Forelimb muscle (tissue), 1 donor: ENCODE data around the gene BBS9. TPM values are rescaled to one million over a fixed set of nuclear protein-coding genes. Genes with fewer than 3 reads are reported as not detected.
A peak's percentile ranks its signal among the peaks of the same experiment; 100 is the strongest.
"Not testable (repeated sequence)": the region's sequence is repeated elsewhere in the genome, so short reads cannot be mapped to it uniquely, and the experiment has no call there.

Experiments used
- DNase-seq: peaks from one replicate; pipeline ENCODE4 v3.0.0-alpha.2; 2013; ENCODE audit warnings: low read depth
- polyA plus RNA-seq: library from polyadenylated mRNA; unstranded; fragments of 120-200 nt; gene quantifications from one replicate; pipeline ENCODE4 v1.2.1, GENCODE V29; 2013; ENCODE audit not compliant: insufficient read length

Gene BBS9
- polyA plus RNA-seq, 1 donor = 15.9 TPM

DNA sequence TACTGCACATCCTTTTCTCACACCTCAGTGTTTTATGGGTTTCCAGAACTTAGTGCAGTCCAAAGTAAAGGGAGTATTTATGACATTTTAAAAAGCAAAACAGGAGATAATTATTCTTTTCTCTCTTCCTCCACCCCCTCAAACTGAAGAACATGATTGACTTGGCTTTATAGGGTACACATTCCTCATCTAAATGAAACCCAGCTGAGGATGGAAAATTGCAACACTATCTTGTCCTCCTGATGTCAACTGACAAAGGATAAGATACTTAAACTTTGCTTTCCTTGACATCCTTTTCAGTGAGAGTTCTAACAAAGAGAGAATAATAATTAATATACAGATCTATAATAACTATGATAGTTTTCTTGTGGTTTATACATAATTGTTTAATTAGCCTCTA lies 299.1 kb downstream of the BBS9 start:
- DNase-seq = no peak

GRCh38 chr7:33431543-33431942 lies 302.2 kb downstream of the BBS9 start:
- no peak for DNase-seq

GRCh38 chr7:33432821-33433220 lies 303.5 kb downstream of the BBS9 start:
- no peak for DNase-seq

GRCh38 chr7:33433357-33433756 lies 304.0 kb downstream of the BBS9 start:
- no peak for DNase-seq

GRCh38 chr7:33444511-33444910 lies 315.1 kb downstream of the BBS9 start:
- DNase-seq = peak; percentile 55

GRCh38 chr7:33446551-33446950 lies 317.2 kb downstream of the BBS9 start:
- no peak for DNase-seq

GRCh38 chr7:33448035-33448434 lies 318.7 kb downstream of the BBS9 start:
- DNase-seq = no peak

- no peak for DNase-seq
Measured at GRCh38 chr7:33449847-33450246, 320.5 kb downstream of the BBS9 start.

DNA sequence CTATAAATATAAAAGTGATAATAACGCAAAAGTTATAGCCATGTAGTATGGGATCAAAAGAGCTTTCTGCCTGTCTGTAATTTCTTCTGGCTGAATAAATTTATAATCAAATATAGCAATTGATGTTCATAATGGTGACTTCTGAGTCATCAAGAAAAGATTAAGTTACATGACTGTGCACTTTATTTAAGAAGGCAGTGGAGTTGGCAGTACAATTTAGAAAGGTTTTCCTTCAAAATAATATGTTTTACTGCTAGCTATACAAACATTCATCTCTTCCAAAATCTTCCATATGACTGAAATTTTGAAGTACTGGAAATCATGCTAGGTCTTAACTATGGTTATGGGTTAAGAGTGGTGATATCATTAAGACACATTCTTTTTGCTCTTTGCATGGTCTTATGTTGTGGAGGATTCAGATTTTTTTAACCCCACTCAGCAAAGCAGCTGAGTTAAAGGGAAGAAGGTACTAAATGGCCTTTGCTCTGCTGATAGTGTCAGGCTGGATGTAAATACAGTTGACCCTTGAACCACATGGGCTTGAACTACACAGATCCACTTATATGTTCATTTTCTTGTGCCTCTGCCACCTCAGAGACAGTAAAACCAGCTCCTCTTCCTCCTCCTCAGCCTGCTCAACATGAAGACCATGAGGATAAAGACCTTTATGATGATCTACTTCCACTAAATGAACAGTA lies 323.6 kb downstream of the BBS9 start:
- no peak for DNase-seq

DNA sequence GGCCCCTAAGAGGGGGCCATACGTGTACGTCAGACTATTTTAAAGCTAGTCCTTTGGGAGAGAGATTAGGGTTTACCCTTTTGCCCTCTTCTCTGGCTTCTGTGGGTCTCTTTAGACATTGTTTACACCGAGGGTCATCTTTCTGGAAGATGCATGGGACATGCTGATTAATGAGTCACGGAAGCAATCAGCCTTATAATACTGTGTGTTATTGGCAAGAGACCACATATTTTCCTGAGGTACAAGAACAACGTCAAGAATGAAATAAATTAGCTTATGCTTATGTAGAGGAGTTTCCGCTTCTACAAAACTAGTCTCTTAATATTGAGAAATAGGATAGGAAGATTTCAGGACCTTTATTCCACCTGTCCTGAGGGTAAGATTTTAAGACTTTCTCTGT lies 327.7 kb downstream of the BBS9 start:
- DNase-seq = no peak

DNA sequence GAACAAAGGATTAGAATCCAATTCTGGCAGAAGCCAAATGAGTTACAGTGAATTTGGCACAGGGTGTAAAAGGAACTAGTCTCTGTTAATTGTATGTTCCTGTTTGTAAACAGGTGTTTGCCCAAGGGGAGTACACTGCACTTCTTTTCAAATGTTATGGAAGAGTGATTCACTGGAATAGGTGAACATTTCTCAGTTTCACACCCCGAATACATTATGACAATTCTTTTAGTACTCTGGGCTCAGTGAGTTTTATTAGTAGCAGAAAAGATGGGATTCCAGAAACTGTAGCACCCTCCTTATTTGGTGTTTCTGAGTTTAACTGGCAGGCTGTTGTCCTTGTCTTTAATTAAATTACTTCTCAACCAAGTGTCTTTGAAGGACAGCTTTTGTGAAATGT lies 329.2 kb downstream of the BBS9 start:
- no peak for DNase-seq

DNA sequence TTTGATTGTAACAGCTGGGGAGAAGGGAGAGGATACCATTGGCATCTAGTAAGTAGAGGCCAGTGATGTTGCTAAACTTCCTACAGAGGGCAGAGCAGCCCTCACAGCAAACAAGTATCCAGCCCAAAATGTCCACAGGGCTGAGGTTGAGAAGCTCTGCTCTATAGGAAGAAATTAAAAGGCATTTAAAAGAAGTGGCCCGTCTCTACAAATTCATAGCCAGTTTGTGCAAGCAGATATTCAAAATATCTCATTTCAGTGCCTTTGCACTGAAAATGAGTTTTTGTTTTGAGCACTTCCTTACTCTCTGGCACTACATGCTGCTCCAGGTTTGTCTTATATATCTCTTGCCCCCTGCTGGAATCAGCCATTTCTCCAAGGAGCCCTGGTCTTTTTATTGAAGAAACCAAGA lies 330.0 kb downstream of the BBS9 start:
- DNase-seq = no peak

- DNase-seq = no peak
Measured at GRCh38 chr7:33463131-33463530, 333.8 kb downstream of the BBS9 start.

- no peak for DNase-seq
Measured at GRCh38 chr7:33466203-33466602, 336.8 kb downstream of the BBS9 start.

DNA sequence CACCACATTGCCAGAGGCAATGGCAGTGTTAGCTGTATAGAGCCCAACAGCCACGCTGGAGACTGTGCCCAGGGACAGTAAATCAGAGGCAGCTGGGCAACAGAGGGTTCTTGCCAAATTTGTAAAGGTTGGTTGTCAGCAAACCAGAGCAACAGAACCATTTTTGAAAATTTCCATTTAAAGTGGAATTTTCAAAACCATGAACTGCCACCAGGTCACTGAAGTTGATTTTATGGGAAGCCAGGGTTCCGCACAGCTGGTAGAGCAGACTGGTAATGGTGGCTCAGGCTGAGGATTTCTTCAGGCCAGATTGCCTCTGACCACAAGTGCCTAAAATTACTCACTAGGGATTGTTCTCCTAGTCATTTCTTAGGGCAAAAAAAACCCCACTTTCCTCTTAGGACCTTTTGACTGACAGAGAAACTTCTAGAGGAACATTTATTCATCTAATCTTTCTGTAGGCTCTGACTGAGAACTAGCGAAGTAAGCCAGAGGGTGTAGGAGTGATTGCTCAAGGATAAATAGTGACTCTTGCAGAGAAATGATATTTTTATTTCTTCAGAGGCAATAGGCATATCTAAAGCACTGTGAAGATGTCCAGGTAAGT lies 342.4 kb downstream of the BBS9 start:
- DNase-seq = no peak

GRCh38 chr7:33472348-33473025 lies 343.1 kb downstream of the BBS9 start:
- DNase-seq = no peak

DNA sequence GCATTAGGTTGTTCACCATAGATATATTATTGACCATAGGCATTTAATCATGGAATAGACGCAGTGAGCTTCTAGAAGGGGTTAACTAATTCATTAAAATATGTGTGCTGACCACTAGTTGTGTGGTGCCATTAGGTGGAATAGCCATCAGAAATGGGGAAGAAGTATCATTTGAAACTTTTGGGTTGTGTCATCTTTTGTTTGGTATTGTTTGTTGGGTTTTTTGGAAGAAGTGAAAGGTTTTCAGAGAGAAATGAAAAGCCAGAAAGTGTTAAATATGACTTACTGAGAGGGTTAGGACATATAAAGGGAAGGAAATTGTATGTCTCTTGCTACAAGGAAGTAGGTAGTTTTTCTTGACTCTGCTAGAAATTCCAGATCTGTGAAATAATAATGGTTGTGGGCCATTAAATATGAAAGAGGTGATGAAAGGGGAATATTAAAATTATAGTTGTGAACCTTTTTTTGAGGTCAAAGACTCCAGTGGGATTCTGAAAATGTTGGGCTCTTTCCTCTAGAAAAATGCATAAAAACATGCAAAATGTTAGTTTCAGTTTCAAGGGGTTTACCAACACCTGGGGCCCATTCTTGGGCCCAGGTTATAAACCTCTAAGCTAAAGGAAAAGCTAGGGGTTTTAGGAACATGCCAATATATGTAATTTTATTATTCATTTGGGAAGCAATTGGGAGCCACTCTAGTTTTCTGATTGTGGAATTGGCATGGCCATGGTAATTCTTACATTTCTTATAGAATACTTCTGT lies 348.5 kb downstream of the BBS9 start:
- no peak for DNase-seq

- DNase-seq = not testable (repeated sequence)
Measured at GRCh38 chr7:33484476-33484875, 355.1 kb downstream of the BBS9 start.

GRCh38 chr7:33485747-33486493 lies 356.6 kb downstream of the BBS9 start:
- DNase-seq = no peak

DNA sequence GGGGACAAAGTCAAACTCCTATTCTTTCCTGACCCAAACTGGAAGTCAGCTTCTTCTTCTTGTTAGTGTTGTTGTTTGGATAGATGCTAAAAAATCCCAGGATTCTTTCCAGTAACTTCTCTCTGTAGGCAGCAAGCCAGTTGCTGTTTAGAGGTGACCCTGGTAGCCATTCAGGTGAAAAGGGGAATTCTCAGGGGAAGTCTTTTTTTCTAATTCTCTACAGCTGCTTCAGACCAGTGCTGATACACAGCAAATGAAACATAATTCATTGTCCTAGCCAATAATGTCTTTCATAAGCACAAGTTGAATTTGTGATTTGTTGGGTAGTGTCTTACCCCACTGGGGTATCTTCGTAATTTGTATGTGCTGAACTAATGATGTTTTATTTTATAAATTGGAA lies 357.3 kb downstream of the BBS9 start:
- no peak for DNase-seq

GRCh38 chr7:33487998-33488682 lies 358.8 kb downstream of the BBS9 start:
- no peak for DNase-seq
